Measurements from ENCODE around the gene PRR14.

GRCh38 chr16:30663038-30663437, 12.3 kb downstream of the PRR14 start:
- TF ChIP-seq REST (IDR thresholded peaks at IDR 0.05) (no peak), HNF4G (IDR thresholded peaks at IDR 0.05) (no peak), TAF1 (conservative IDR thresholded peaks at IDR 0.05) (no peak), JUND (IDR thresholded peaks at IDR 0.05) (no peak), CTCF (IDR thresholded peaks at IDR 0.05; ENCODE audit: low read depth, low read length, missing input control) (no peak), YY1 (IDR thresholded peaks at IDR 0.05) (no peak), RAD21 (IDR thresholded peaks at IDR 0.05) (no peak), ZBTB33 (IDR thresholded peaks at IDR 0.05) (no peak), ATF3 (IDR thresholded peaks at IDR 0.05) (no peak), GABPA (IDR thresholded peaks at IDR 0.05 in 1 of 2, conservative IDR thresholded peaks at IDR 0.05 in 1 of 2) (no peak), FOXA1 (IDR thresholded peaks at IDR 0.05) (no peak), MAX (IDR thresholded peaks at IDR 0.05) (no peak), EGR1 (IDR thresholded peaks at IDR 0.05; ENCODE audit: low read depth in 2 of 2) (no peak), NR2F2 (IDR thresholded peaks at IDR 0.05) (no peak)
